Cardiac muscle cell (in vitro differentiated cells and primary cell): ENCODE measurements around the gene HCRTR1. TPM values are rescaled to one million over a fixed set of nuclear protein-coding genes. Genes with fewer than 3 reads are reported as not detected.

Source experiments
- DNase-seq, 2 donors: peaks; one replicate each; pipeline versions ENCODE4 v3.0.0 to v3.0.0-alpha.2; 2010 to 2017; ENCODE audit warnings: low read depth in 1 of 2, low spot score in 1 of 2
- H3K27ac ChIP-seq: fragments of 200-600 bp; sonication (generic); 2 replicates; pipeline ENCODE4 v1.5.1; 2016
- H3K27me3 ChIP-seq: fragments of 200-600 bp; sonication (generic); 2 replicates; pipeline ENCODE4 v1.6.0; 2016; ENCODE audit warnings: control low read depth
- H3K36me3 ChIP-seq: fragments of 200-600 bp; sonication (generic); 2 replicates; pipeline ENCODE4 v1.5.1; 2016; ENCODE audit warnings: control low read depth
- H3K4me1 ChIP-seq: fragments of 200-600 bp; sonication (generic); 2 replicates; pipeline ENCODE4 v1.8.1; 2017; ENCODE audit warnings: low read depth, mild to moderate bottlenecking, mixed run types
- H3K4me3 ChIP-seq: fragments of 200-600 bp; sonication (generic); 2 replicates; pipeline ENCODE4 v1.5.1; 2016; ENCODE audit warnings: mild to moderate bottlenecking
- H3K9me3 ChIP-seq: fragments of 200-600 bp; sonication (generic); 2 replicates; pipeline ENCODE4 v1.5.1; 2017; ENCODE audit warnings: low read depth, mild to moderate bottlenecking, control low read depth
- polyA plus RNA-seq: library from polyadenylated mRNA; unstranded; fragments of >200 nt; fragmentation: Nextera tagmentation; extraction: Ambion mirVana; gene quantifications from 2 replicates; pipeline ENCODE4 v1.2.1, GENCODE V29; 2016
- total RNA-seq: library from RNA; depleted of rRNA; stranded (reverse); fragments of >200 nt; gene quantifications from 2 replicates; pipeline ENCODE4 v1.2.3, GENCODE V29; 2016
- TF ChIP-seq, protein P1 (sequence below): IDR thresholded peaks from 2 replicates; pipeline ENCODE4 v1.5.1; 2012; ENCODE audit warnings: low read depth, mild to moderate bottlenecking, low read length

Gene HCRTR1
- total RNA-seq (not detected in 2 replicates), polyA plus RNA-seq (not detected in 2 replicates)

DNA sequence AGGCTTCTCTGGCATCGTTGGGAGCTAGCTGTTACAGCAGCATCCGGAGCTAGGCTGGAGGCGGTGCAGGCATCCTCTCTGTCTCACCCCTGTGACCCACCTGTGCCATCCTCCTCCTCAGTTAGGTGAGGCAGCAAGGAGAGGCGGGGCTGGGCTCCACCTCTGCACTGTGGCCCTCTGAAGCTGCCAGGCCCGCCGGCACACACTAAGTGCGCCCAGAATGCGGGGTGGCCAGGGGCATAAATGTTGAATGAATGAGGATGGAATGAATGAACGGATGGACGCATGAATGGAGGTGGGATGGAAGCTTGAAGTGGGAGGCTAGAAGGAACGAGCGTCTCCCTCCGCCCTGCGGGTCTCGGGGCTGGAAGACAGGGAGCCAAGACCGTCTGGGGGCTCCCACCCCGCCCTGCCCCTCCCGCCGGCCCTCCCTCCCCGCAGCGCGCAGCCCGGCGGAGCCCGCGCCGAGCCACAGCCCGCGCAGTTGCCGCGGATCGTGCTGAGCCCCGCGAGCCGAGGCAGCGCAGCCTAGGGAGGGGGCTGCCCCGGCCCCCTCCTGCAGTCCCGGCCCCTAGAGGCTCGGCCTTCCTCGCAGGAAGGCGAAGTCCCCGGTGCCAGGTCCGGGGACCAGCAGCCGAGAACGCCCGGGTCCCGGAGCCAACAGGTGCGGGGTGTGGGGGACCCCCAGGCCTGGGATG, at the start of gene HCRTR1:
Gene HCRTR1, plus strand, starts transcription at position 472 of the 698 bp plus-strand sequence. CDS start 1,504 bp downstream, outside the sequence.
- Histone ChIP-seq H3K4me3 (peak within 1 kb of the TSS; percentile 81), H3K36me3 (no peaks in the 10 kb centered on the region), H3K27me3 (peaks cover 30% of the 10 kb centered on the region), H3K4me1 (peaks cover 3% of the 10 kb centered on the region), H3K9me3 (no peaks in the 10 kb centered on the region), H3K27ac (no peak within 1 kb of the TSS)
- DNase-seq = no peak
- TF ChIP-seq, protein P1, sequence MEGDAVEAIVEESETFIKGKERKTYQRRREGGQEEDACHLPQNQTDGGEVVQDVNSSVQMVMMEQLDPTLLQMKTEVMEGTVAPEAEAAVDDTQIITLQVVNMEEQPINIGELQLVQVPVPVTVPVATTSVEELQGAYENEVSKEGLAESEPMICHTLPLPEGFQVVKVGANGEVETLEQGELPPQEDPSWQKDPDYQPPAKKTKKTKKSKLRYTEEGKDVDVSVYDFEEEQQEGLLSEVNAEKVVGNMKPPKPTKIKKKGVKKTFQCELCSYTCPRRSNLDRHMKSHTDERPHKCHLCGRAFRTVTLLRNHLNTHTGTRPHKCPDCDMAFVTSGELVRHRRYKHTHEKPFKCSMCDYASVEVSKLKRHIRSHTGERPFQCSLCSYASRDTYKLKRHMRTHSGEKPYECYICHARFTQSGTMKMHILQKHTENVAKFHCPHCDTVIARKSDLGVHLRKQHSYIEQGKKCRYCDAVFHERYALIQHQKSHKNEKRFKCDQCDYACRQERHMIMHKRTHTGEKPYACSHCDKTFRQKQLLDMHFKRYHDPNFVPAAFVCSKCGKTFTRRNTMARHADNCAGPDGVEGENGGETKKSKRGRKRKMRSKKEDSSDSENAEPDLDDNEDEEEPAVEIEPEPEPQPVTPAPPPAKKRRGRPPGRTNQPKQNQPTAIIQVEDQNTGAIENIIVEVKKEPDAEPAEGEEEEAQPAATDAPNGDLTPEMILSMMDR = no peak

DNA sequence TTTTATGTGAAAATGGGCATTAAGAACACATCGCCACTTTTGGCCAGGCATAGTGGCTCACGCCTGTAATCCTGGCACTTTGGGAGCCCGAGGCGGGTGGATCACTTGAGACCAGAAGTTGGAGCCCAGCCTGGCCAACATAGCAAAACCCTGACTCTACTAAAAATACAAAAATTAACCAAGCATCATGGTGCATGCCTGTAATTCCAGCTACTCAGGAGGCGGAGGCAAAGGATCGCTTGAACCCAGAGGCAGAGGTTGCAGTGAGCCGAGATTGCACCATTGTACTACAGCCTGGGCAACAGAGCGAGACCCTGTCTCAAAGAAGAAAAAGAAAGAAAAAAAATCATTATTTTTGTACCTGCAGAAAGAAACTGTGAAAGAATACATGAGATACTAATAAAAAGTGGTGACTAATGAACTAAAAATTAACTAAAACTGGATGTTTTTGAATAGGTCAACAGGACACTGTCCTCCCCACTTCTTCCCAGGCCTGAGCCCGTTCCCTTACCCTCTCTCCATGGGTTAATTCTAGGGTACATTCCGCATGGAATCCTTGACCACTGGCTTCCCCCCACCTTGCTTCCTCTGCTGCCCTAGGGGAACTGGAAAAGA, 49.4 kb upstream of the HCRTR1 start:
- H3K27ac ChIP-seq = no peak overlapping the region
- H3K4me1 ChIP-seq = no peaks in the 10 kb centered on the region
- H3K4me3 ChIP-seq = no peak overlapping the region
- no peaks in the 10 kb centered on the region for H3K9me3 ChIP-seq
- no peak for DNase-seq
- no peaks in the 10 kb centered on the region for H3K27me3 ChIP-seq
- TF ChIP-seq, protein P1 = no peak
- no peaks in the 10 kb centered on the region for H3K36me3 ChIP-seq

DNA sequence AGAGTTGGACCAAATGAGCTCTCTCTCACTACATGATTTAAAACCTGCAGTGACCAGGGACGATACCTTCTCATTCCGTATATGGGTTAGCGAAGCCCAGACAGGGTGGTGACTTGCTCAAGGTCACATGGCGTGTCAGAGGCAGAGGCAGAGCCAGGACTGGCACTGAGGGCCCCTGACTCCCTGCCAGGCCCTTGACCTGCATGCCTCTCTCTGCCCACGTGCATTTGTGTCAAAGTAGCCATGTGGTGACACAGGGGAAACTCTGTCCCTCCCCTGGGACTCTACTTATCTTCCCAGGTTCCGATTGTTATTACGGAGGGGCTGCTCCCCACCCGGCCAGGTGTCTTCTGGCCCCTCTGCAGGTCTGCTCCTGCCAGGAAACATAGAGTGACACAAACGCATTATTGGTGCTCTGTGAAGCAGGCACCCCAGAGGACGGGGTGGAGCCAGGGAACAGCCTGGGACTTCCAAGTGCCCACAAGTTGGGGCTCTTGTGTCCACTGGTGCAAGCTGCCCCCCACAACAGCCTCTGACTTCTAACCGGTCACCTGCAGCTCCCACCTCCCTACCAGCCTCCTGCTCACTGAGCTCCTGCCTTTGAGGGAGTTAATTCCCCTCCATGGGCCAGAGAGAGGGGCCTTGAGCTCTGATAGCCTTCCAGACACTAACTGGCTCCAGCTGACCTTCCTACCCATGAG, 48.4 kb upstream of the HCRTR1 start:
- Histone ChIP-seq H3K36me3 (no peaks in the 10 kb centered on the region), H3K4me3 (no peak overlapping the region), H3K27ac (no peak overlapping the region), H3K27me3 (no peaks in the 10 kb centered on the region), H3K4me1 (no peaks in the 10 kb centered on the region), H3K9me3 (no peaks in the 10 kb centered on the region)
- TF ChIP-seq, protein P1 = no peak
- DNase-seq = no peak

DNA sequence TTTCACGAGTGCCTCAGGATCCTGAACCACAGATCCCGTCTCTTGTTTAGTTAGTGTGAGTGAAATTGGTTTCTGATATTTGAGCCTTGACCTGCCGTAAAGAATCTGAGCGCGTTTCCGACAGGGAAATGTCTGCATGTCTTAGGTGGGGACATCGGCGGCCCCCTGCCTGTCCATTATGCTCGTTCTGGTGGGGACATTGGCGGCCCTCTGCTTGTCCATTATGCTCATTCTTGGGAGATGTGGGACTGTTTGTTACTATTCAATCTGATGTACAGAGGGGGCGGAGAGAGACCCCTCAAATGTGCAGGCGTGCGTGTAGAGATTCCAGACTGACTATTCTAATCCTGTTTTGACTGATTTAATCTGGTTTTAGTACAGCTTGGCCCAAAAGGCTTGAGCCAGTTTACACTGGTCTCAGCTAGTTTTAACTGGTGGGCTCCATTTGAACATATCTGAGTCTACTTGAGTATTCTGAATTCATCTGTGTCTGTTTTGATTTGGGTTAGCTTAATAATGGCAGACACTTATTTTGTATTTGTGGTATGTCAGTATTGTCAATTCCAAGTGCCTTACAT, 47.8 kb upstream of the HCRTR1 start:
- TF ChIP-seq, protein P1 = no peak
- H3K4me3 ChIP-seq = no peak overlapping the region
- DNase-seq = no peak
- H3K27ac ChIP-seq = no peak overlapping the region
- no peaks in the 10 kb centered on the region for H3K9me3 ChIP-seq
- peaks cover under 1% of the 10 kb centered on the region for H3K4me1 ChIP-seq
- H3K36me3 ChIP-seq = no peaks in the 10 kb centered on the region
- no peaks in the 10 kb centered on the region for H3K27me3 ChIP-seq

DNA sequence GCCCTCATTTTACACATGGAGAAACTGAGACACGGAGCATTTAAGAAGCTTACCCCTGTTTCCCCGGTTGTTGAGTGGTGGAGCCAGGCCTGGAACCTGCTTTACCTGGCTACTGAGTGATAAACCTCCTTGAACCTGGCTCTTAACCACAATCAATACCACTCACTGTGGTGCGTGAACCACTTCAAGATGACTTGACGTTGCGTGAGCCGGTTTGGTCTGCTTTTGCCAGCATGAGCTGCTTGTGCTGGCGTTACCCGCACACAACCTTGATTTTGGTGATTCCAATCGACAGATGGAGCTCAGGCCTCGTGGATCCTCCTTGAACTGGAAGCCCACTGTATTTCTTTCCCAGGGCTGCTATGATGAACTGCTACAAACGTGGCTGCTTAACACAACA, 47.3 kb upstream of the HCRTR1 start:
- Histone ChIP-seq H3K9me3 (no peaks in the 10 kb centered on the region), H3K27ac (no peak overlapping the region), H3K4me3 (no peak overlapping the region), H3K4me1 (peaks cover 6% of the 10 kb centered on the region), H3K27me3 (no peaks in the 10 kb centered on the region), H3K36me3 (no peaks in the 10 kb centered on the region)
- no peak for DNase-seq
- TF ChIP-seq, protein P1 = no peak
